ENCODE results near the gene GART.
A peak's percentile ranks its signal among the peaks of the same experiment; 100 is the strongest.

The GART gene

GRCh38 chr21:33493756-33494155, 48.2 kb downstream of the GART start:
- H3K9me3 ChIP-seq (ENCODE audit: control insufficient read depth, low read length) = no peaks in the 10 kb centered on the region
- H3K36me3 ChIP-seq (ENCODE audit: control insufficient read depth, insufficient read depth, low read length) = no peaks in the 10 kb centered on the region
- no peak overlapping the region for H3K27ac ChIP-seq (ENCODE audit: insufficient read depth, low read length, poor library complexity, severe bottlenecking)
- DNase-seq = no peak
- H3K27me3 ChIP-seq (replicated peaks; ENCODE audit: control insufficient read depth, insufficient read depth, low read length, poor library complexity, severe bottlenecking) = no peaks in the 10 kb centered on the region
- no peak overlapping the region for H3K4me3 ChIP-seq (ENCODE audit: insufficient read depth, low read depth, low read length, poor library complexity, severe bottlenecking)
- peaks cover 5% of the 10 kb centered on the region for H3K4me1 ChIP-seq (ENCODE audit: control insufficient read depth, insufficient read depth, low read length, poor library complexity, severe bottlenecking)

DNA sequence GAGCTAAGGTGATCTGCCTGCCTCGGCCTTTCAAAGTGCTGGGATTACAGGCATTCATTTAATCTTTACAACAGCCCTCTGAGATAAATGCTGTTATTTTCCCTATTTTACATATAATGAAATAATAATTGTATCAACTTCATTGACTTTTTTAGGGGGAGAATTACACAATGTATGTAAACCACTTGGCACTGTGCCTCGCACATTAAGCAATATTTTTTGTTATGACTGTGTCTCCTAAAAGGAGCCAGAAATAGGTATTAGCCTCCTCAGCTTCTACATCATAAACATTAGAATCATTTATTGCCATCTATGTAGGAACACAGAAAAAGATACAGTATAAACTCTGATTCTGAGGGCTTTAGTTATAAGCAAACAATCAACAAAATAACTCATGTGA, 49.3 kb downstream of the GART start:
- Histone ChIP-seq H3K36me3 (ENCODE audit: control insufficient read depth, insufficient read depth, low read length) (no peaks in the 10 kb centered on the region), H3K9me3 (ENCODE audit: control insufficient read depth, low read length) (no peaks in the 10 kb centered on the region), H3K4me1 (ENCODE audit: control insufficient read depth, insufficient read depth, low read length, poor library complexity, severe bottlenecking) (peaks cover 5% of the 10 kb centered on the region), H3K27ac (ENCODE audit: insufficient read depth, low read length, poor library complexity, severe bottlenecking) (no peak overlapping the region), H3K27me3 (replicated peaks; ENCODE audit: control insufficient read depth, insufficient read depth, low read length, poor library complexity, severe bottlenecking) (no peaks in the 10 kb centered on the region), H3K4me3 (ENCODE audit: insufficient read depth, low read depth, low read length, poor library complexity, severe bottlenecking) (no peak overlapping the region)
- DNase-seq = no peak

- peak; percentile 83 to 91 (median 90) for DNase-seq
- peak within 1 kb of the TSS; percentile 72 for H3K27ac ChIP-seq (ENCODE audit: insufficient read depth, low read length, poor library complexity, severe bottlenecking)
- no peaks in the 10 kb centered on the region for H3K36me3 ChIP-seq (ENCODE audit: control insufficient read depth, insufficient read depth, low read length)
- H3K4me1 ChIP-seq (ENCODE audit: control insufficient read depth, insufficient read depth, low read length, poor library complexity, severe bottlenecking) = peaks cover 5% of the 10 kb centered on the region
- peak within 1 kb of the TSS; percentile 77 for H3K4me3 ChIP-seq (ENCODE audit: insufficient read depth, low read depth, low read length, poor library complexity, severe bottlenecking)
- H3K9me3 ChIP-seq (ENCODE audit: control insufficient read depth, low read length) = no peaks in the 10 kb centered on the region
- no peaks in the 10 kb centered on the region for H3K27me3 ChIP-seq (replicated peaks; ENCODE audit: control insufficient read depth, insufficient read depth, low read length, poor library complexity, severe bottlenecking)
These were observed 50.4 kb downstream of the GART start, which contains the start of gene DNAJC28 for GRCh38 chr21:33491373-33492102. DNAJC28 (minus strand) TSS chr21:33491716; CDS start chr21:33489393, 2,323 bp downstream.

DNA sequence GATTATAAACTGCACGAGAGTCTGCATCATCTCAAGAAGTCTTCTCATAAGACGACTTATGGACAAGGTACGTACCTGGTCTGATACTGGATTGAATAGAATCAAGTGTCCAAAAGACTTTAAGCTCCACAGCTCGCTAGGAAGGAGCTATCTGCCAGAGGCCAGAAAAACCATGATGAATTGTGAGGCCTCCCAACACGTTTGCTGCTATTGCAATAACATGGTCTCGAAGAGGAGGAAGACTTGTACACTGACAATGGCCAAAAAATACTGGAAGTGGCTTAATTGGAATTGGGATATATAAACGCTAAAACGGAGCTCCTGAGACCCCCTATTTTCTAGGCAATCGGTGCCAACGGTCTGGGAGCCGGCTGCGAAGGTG, 50.9 kb downstream of the GART start:
- H3K27ac ChIP-seq (ENCODE audit: insufficient read depth, low read length, poor library complexity, severe bottlenecking) = peak overlapping the region; percentile 72
- H3K4me3 ChIP-seq (ENCODE audit: insufficient read depth, low read depth, low read length, poor library complexity, severe bottlenecking) = peak overlapping the region; percentile 77
- H3K9me3 ChIP-seq (ENCODE audit: control insufficient read depth, low read length) = no peaks in the 10 kb centered on the region
- no peak for DNase-seq
- peaks cover 5% of the 10 kb centered on the region for H3K4me1 ChIP-seq (ENCODE audit: control insufficient read depth, insufficient read depth, low read length, poor library complexity, severe bottlenecking)
- H3K27me3 ChIP-seq (replicated peaks; ENCODE audit: control insufficient read depth, insufficient read depth, low read length, poor library complexity, severe bottlenecking) = no peaks in the 10 kb centered on the region
- H3K36me3 ChIP-seq (ENCODE audit: control insufficient read depth, insufficient read depth, low read length) = no peaks in the 10 kb centered on the region

DNA sequence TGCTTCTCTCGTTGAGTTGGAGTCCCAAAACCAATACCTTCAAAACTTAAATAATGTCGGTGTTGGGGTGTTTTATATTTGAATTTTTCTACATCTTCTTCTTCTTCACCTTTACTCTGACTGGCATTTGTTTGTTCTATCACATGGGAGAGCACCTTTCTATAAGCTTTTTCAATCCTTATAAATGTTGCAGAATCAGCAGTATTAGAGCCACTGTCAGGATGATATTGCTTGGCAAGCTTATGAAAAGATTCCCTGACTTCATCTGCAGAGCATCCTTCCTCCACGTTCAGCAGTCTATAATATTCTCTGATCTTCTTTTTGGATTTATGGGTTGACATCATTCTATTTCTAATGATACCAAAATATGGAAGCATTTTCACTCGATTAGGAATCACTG, 53.0 kb downstream of the GART start:
- H3K27ac ChIP-seq (ENCODE audit: insufficient read depth, low read length, poor library complexity, severe bottlenecking) = no peak overlapping the region
- H3K9me3 ChIP-seq (ENCODE audit: control insufficient read depth, low read length) = no peaks in the 10 kb centered on the region
- no peaks in the 10 kb centered on the region for H3K36me3 ChIP-seq (ENCODE audit: control insufficient read depth, insufficient read depth, low read length)
- H3K4me3 ChIP-seq (ENCODE audit: insufficient read depth, low read depth, low read length, poor library complexity, severe bottlenecking) = no peak overlapping the region
- no peaks in the 10 kb centered on the region for H3K27me3 ChIP-seq (replicated peaks; ENCODE audit: control insufficient read depth, insufficient read depth, low read length, poor library complexity, severe bottlenecking)
- no peak for DNase-seq
- peaks cover 5% of the 10 kb centered on the region for H3K4me1 ChIP-seq (ENCODE audit: control insufficient read depth, insufficient read depth, low read length, poor library complexity, severe bottlenecking)

GRCh38 chr21:33487996-33488395, 53.9 kb downstream of the GART start:
- Histone ChIP-seq H3K27ac (ENCODE audit: insufficient read depth, low read length, poor library complexity, severe bottlenecking) (no peak overlapping the region), H3K4me1 (ENCODE audit: control insufficient read depth, insufficient read depth, low read length, poor library complexity, severe bottlenecking) (peaks cover 5% of the 10 kb centered on the region), H3K4me3 (ENCODE audit: insufficient read depth, low read depth, low read length, poor library complexity, severe bottlenecking) (no peak overlapping the region), H3K27me3 (replicated peaks; ENCODE audit: control insufficient read depth, insufficient read depth, low read length, poor library complexity, severe bottlenecking) (no peaks in the 10 kb centered on the region), H3K36me3 (ENCODE audit: control insufficient read depth, insufficient read depth, low read length) (no peaks in the 10 kb centered on the region), H3K9me3 (ENCODE audit: control insufficient read depth, low read length) (no peaks in the 10 kb centered on the region)
- no peak for DNase-seq

DNA sequence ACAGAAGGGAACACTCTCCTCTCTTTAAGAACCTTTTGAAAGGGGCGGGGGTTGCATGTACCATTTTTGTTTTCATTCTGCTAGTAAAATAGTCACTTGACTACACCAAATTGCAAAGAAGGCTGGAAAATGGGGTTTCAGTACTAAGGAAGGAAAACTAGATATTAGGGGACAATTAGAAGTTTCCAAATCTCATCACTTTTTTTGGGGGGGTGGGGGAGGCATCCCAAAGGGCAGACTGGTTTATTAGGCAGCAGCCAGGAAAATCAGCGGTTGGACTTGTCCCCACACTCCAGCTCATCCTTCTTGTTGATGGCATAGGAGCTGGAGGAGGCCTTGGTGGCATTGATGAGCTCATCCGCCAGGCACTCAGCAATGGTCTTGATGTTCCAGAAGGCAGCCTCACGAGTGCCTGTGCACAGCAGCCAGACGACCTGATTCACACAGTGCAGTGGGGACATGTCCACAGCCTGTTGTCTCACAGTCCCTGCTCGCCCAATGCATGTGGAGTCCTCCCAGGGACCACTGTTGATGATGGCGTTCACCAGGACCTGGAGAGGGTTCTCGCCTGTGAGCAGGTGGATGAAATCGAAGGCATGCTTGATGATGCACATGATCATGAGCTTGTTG, 60.5 kb downstream of the GART start:
- Histone ChIP-seq H3K4me3 (ENCODE audit: insufficient read depth, low read depth, low read length, poor library complexity, severe bottlenecking) (no peak overlapping the region), H3K9me3 (ENCODE audit: control insufficient read depth, low read length) (no peaks in the 10 kb centered on the region), H3K4me1 (ENCODE audit: control insufficient read depth, insufficient read depth, low read length, poor library complexity, severe bottlenecking) (peaks cover 10% of the 10 kb centered on the region), H3K27me3 (replicated peaks; ENCODE audit: control insufficient read depth, insufficient read depth, low read length, poor library complexity, severe bottlenecking) (no peaks in the 10 kb centered on the region), H3K36me3 (ENCODE audit: control insufficient read depth, insufficient read depth, low read length) (no peaks in the 10 kb centered on the region), H3K27ac (ENCODE audit: insufficient read depth, low read length, poor library complexity, severe bottlenecking) (no peak overlapping the region)
- DNase-seq = no peak

GRCh38 chr21:33480481-33481103, 61.3 kb downstream of the GART start:
- DNase-seq = no peak
- Histone ChIP-seq H3K4me3 (ENCODE audit: insufficient read depth, low read depth, low read length, poor library complexity, severe bottlenecking) (peak overlapping the region; percentile 93), H3K9me3 (ENCODE audit: control insufficient read depth, low read length) (no peaks in the 10 kb centered on the region), H3K4me1 (ENCODE audit: control insufficient read depth, insufficient read depth, low read length, poor library complexity, severe bottlenecking) (peaks cover 10% of the 10 kb centered on the region), H3K27ac (ENCODE audit: insufficient read depth, low read length, poor library complexity, severe bottlenecking) (peak overlapping the region; percentile 94), H3K27me3 (replicated peaks; ENCODE audit: control insufficient read depth, insufficient read depth, low read length, poor library complexity, severe bottlenecking) (no peaks in the 10 kb centered on the region), H3K36me3 (ENCODE audit: control insufficient read depth, insufficient read depth, low read length) (no peaks in the 10 kb centered on the region)

DNA sequence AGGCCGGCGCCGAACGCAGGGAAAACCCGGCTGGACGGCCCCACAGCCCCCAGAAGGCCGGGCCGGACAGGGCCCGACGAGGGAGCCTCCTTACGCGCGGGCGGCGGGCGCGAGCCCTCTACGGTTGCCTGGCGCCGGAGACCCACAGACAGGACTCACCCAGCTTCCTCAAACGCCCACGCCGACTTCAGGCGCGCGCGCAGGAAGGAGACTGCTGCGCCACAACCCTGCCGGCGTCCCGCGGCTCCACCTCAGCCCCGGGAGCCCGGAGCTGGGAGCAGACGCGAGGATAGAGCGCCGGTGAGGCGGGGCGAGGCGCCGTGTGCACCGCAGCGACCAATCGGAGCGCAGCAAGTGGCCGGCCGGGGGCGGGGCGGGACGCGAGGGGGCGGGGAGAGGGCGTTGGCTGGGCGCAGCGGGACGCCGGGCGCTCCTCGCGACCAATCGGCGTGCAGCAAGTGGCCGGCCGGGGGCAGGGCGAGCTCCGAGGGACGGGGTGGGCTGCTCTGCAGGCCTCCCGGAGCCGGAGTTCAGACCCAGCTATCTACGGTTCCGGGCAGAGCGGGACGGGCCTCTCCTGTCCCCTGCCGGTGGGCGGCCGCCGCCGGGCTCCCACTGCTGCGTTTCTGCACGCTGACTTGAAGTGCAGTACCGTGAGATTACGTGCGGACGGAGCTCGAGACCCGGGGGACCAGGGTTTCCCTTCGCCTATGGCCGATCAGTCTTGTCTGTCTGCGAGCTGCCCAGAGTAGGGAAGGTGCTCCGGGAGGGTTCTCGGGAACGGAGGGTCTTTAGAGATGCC, 62.0 kb downstream of the GART start, which contains the start of gene TMEM50B:
Gene TMEM50B, minus strand, starts transcription at position 296 of the 802 bp plus-strand sequence. CDS start 11,089 bp downstream, outside the sequence.
- H3K4me3 ChIP-seq (ENCODE audit: insufficient read depth, low read depth, low read length, poor library complexity, severe bottlenecking) = peak within 1 kb of the TSS; percentile 93

More for the DNA sequence above, 62.0 kb downstream of the GART start, which contains the start of gene TMEM50B:
- Histone ChIP-seq H3K27me3 (replicated peaks; ENCODE audit: control insufficient read depth, insufficient read depth, low read length, poor library complexity, severe bottlenecking) (no peaks in the 10 kb centered on the region), H3K4me1 (ENCODE audit: control insufficient read depth, insufficient read depth, low read length, poor library complexity, severe bottlenecking) (peaks cover 10% of the 10 kb centered on the region), H3K36me3 (ENCODE audit: control insufficient read depth, insufficient read depth, low read length) (no peaks in the 10 kb centered on the region), H3K9me3 (ENCODE audit: control insufficient read depth, low read length) (no peaks in the 10 kb centered on the region), H3K27ac (ENCODE audit: insufficient read depth, low read length, poor library complexity, severe bottlenecking) (peak within 1 kb of the TSS; percentile 94)
- peak; percentile 92 to 96 (median 96) for DNase-seq
